CD4-positive, alpha-beta T cell treated with Interleukin-15 for 4 hours (primary cell): ENCODE data around the gene ZC3H12D.

Source experiments
- DNase-seq: peaks from one replicate; pipeline ENCODE4 v3.0.0-alpha.2; 2020; ENCODE audit warnings: low spot score

Gene ZC3H12D

GRCh38 chr6:149414009-149414408 lies 70.8 kb downstream of the ZC3H12D start:
- DNase-seq, result no peak

- DNase-seq, result no peak
Observed at GRCh38 chr6:149410557-149410956, 74.3 kb downstream of the ZC3H12D start.

GRCh38 chr6:149409617-149410016 lies 75.2 kb downstream of the ZC3H12D start:
- no peak for DNase-seq

GRCh38 chr6:149405823-149406765 lies 78.7 kb downstream of the ZC3H12D start:
- no peak for DNase-seq

GRCh38 chr6:149403534-149403933 lies 81.3 kb downstream of the ZC3H12D start:
- no peak for DNase-seq

- DNase-seq, result no peak
Observed at GRCh38 chr6:149400050-149400449, 84.8 kb downstream of the ZC3H12D start, which contains the start of gene SUMO4. SUMO4 (plus strand) TSS chr6:149400262; CDS start chr6:149400392, 130 bp downstream.

- no peak for DNase-seq
Observed at GRCh38 chr6:149397384-149397783, 87.4 kb downstream of the ZC3H12D start.
